Ramos (cell line): ENCODE results near the gene CPSF6.
"Not testable (repeated sequence)": the region's sequence is repeated elsewhere in the genome, so short reads cannot be mapped to it uniquely, and the experiment has no call there.

Experiments used
- in situ Hi-C: fragments of 300-500 bp; cut with MboI; formaldehyde crosslinking; loops from one replicate; pipeline ENCODE4 v1.14.3; 2022; ENCODE audit warnings: low sequenced_read_pairs; ENCODE audit not compliant: unreplicated experiment

CPSF6 gene

GRCh38 chr12:69239352-69239921, at the start of gene CPSF6:
TSS of gene CPSF6 (plus strand) at chr12:69239569. CDS start at chr12:69239647, 78 bp downstream.
- in situ Hi-C loops: no loop called here

- in situ Hi-C loops: no loop called here
Observed at GRCh38 chr12:69196302-69197288, 42.8 kb upstream of the CPSF6 start.

GRCh38 chr12:69199976-69200375, 39.4 kb upstream of the CPSF6 start:
- in situ Hi-C loops: not testable (repeated sequence)

- in situ Hi-C loops: no loop called here
Observed at GRCh38 chr12:69204191-69204590, 35.2 kb upstream of the CPSF6 start.

- in situ Hi-C loops: no loop called here
Observed at GRCh38 chr12:69210661-69211060, 28.7 kb upstream of the CPSF6 start.

GRCh38 chr12:69211160-69211559, 28.2 kb upstream of the CPSF6 start:
- in situ Hi-C loops: no loop called here

- in situ Hi-C loops: no loop called here
Observed at GRCh38 chr12:69214169-69214568, 25.2 kb upstream of the CPSF6 start.

- in situ Hi-C loops: no loop called here
Observed at GRCh38 chr12:69225251-69225910, 14.0 kb upstream of the CPSF6 start.

- in situ Hi-C loops: no loop called here
Observed at GRCh38 chr12:69231479-69231878, 7.9 kb upstream of the CPSF6 start.

GRCh38 chr12:69238589-69239351, 599 bp upstream of the CPSF6 start:
- in situ Hi-C loops: no loop called here

- in situ Hi-C loops: no loop called here
Observed at GRCh38 chr12:69239922-69240630, 707 bp downstream of the CPSF6 start.

- in situ Hi-C loops: no loop called here
Observed at GRCh38 chr12:69240631-69240995, 1.2 kb downstream of the CPSF6 start.

GRCh38 chr12:69241438-69242092, 2.2 kb downstream of the CPSF6 start:
- in situ Hi-C loops: no loop called here

GRCh38 chr12:69243099-69244084, 4.0 kb downstream of the CPSF6 start:
- in situ Hi-C loops: no loop called here

- in situ Hi-C loops: no loop called here
Observed at GRCh38 chr12:69247268-69248018, 8.1 kb downstream of the CPSF6 start.

- in situ Hi-C loops: no loop called here
Observed at GRCh38 chr12:69252033-69252432, 12.7 kb downstream of the CPSF6 start.

GRCh38 chr12:69254046-69254445, 14.7 kb downstream of the CPSF6 start:
- in situ Hi-C loops: no loop called here
